HepG2 (cell line): ENCODE data around the gene TMEM8B. TPM values are rescaled to one million over a fixed set of nuclear protein-coding genes. Genes with fewer than 3 reads are reported as not detected.
A peak's percentile ranks its signal among the peaks of the same experiment; 100 is the strongest.

Experiments used
- ARNTL ChIP-seq: sonication (generic); formaldehyde crosslinking; IDR thresholded peaks from 2 replicates; pipeline ENCODE4 v1.4.0; 2020; ENCODE audit warnings: mild to moderate bottlenecking, missing genetic modification reagents
- CAMTA2 ChIP-seq: sonication (generic); formaldehyde crosslinking; IDR thresholded peaks from 2 replicates; pipeline ENCODE4 v1.4.0; 2020; ENCODE audit warnings: mild to moderate bottlenecking, missing genetic modification reagents, borderline replicate concordance
- ETS1 ChIP-seq: sonication (generic); formaldehyde crosslinking; IDR thresholded peaks from 2 replicates; pipeline ENCODE4 v1.4.0; 2020; ENCODE audit warnings: missing genetic modification reagents
- FOXO1 ChIP-seq: sonication (generic); formaldehyde crosslinking; IDR thresholded peaks from 2 replicates; pipeline ENCODE4 v1.4.0; 2020; ENCODE audit warnings: missing genetic modification reagents
- KAT8 ChIP-seq: IDR thresholded peaks from 2 replicates; pipeline ENCODE4 v1.6.1; 2016; ENCODE audit warnings: missing genetic modification reagents, missing compliant biosample characterization
- KDM2A ChIP-seq: sonication (generic); formaldehyde crosslinking; IDR thresholded peaks from 2 replicates; pipeline ENCODE4 v1.4.0; 2020; ENCODE audit warnings: low read depth, missing genetic modification reagents, borderline replicate concordance
- LCORL ChIP-seq, 2 experiments: fragments of 450-650 bp in 1 of 2; sonication (generic) in 1 of 2; formaldehyde crosslinking in 1 of 2; IDR thresholded peaks; 2 replicates each; pipeline versions ENCODE4 v1.5.0 to v1.6.1; 2017 to 2020; ENCODE audit warnings: antibody characterized with exemption in 1 of 2, missing genetic modification reagents in 1 of 2
- PPARG ChIP-seq: conservative IDR thresholded peaks from 2 replicates; pipeline ENCODE4 v1.6.1; 2016; ENCODE audit warnings: missing biosample characterization, missing genetic modification reagents
- RORA ChIP-seq: sonication (generic); formaldehyde crosslinking; IDR thresholded peaks from 2 replicates; pipeline ENCODE4 v1.5.0; 2020; ENCODE audit warnings: mild to moderate bottlenecking, missing genetic modification reagents, moderate library complexity
- USF2 ChIP-seq, 2 experiments: sonication (generic) in 1 of 2; formaldehyde crosslinking in 1 of 2; IDR thresholded peaks; 2 replicates each; pipeline versions ENCODE4 v1.5.1 to v1.6.1; 2011 to 2020; ENCODE audit warnings: borderline replicate concordance in 1 of 2, low read depth in 1 of 2, low read length in 1 of 2, mild to moderate bottlenecking in 1 of 2, missing genetic modification reagents in 1 of 2, moderate library complexity in 1 of 2
- ZBTB38 ChIP-seq: sonication (generic); formaldehyde crosslinking; IDR thresholded peaks from 2 replicates; pipeline ENCODE4 v1.5.1; 2020; ENCODE audit warnings: mild to moderate bottlenecking, missing genetic modification reagents
- ZFP36 ChIP-seq: fragments of 150-350 bp; IDR thresholded peaks from 2 replicates; pipeline ENCODE4 v1.6.1; 2018; ENCODE audit warnings: borderline replicate concordance, low read length, low read depth; ENCODE audit not compliant: partially characterized antibody
- ZSCAN30 ChIP-seq: sonication (generic); formaldehyde crosslinking; IDR thresholded peaks from 2 replicates; pipeline ENCODE4 v1.5.0; 2020; ENCODE audit warnings: mild to moderate bottlenecking, missing genetic modification reagents
- polyA plus RNA-seq, 8 experiments: library from polyadenylated mRNA; depleted of rRNA in 3 of 8; stranded (reverse) in 7 of 8; unstranded in 1 of 8; fragments of >200 nt; fragmentation: Illumina TruSeq in 4 of 8; extraction: Trizol in 4 of 8; gene quantifications; 2 replicates each; pipeline versions ENCODE4 v1.2.1 to v1.2.3, GENCODE V29; 2011 to 2016; ENCODE audit warnings: low read depth in 4 of 8, missing spikeins in 1 of 8, mixed read lengths in 1 of 8; ENCODE audit not compliant: insufficient read depth in 1 of 8
- total RNA-seq, 5 experiments: library from RNA; depleted of rRNA; stranded (reverse); fragments of >200 nt; fragmentation: Illumina TruSeq; extraction: Trizol; gene quantifications; 2 replicates each; pipeline ENCODE4 v1.2.3, GENCODE V29; 2016; ENCODE audit warnings: low read depth in 1 of 5
- TF ChIP-seq, protein P1 (sequence below): sonication (generic); formaldehyde crosslinking; IDR thresholded peaks from 2 replicates; pipeline ENCODE4 v1.5.0; 2020; ENCODE audit warnings: mild to moderate bottlenecking, missing genetic modification reagents, borderline replicate concordance
- TF ChIP-seq, protein P2 (sequence below): sonication (generic); formaldehyde crosslinking; IDR thresholded peaks from 2 replicates; pipeline ENCODE4 v1.4.0; 2020; ENCODE audit warnings: missing genetic modification reagents
- TF ChIP-seq, protein P3 (sequence below): sonication (generic); formaldehyde crosslinking; IDR thresholded peaks from 2 replicates; pipeline ENCODE4 v1.4.0; 2020; ENCODE audit warnings: missing genetic modification reagents
- TF ChIP-seq, protein P4 (sequence below): sonication (generic); formaldehyde crosslinking; IDR thresholded peaks from 2 replicates; pipeline ENCODE4 v1.4.0; 2020; ENCODE audit warnings: mild to moderate bottlenecking, missing genetic modification reagents

The TMEM8B gene
- total and polyA plus RNA-seq, 2 of the 13 experiments (the other 11 are each of a cell fraction or from before 2014, with no cell fraction given), result 2.1 to 2.7 TPM

DNA sequence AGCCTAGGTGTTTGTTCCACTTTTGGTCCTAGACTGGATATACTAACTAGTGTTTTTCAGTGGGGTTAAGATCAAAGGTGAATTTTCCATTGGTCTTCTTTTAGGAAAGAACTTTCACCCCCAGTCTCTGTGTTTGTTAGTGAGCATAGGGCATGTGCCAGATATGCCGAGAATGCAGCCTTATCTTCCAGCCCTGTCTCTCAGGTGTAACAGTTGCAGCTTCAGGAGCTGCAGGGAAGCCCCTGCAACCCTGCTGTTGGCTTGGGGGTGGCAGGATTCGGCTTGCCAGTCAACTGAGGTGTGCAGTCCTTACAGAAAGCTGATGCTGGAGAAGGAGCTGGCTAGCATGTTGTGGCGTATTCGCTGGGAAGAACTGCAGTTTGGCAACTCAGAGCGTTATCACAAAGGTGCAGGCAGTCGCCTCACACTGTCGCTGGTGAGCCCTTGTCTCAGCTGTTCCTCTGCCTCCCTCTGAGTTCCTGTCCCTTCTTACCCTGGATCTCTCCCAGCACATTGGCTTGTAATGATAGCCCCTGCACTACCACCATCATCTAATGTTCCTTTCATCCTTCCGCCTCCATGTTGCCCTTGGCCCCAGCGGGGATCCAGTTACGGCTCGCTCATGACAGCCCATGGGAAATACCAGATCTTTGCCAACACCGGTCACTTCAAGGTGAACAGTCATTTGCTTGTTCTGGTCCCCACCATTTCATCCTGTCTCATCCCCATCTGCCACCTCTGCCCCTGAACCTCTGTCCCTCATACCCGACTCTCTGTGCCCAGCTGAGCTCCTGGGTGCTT is 27.5 kb upstream of the TMEM8B start (continued):
- TF ChIP-seq, protein P1, sequence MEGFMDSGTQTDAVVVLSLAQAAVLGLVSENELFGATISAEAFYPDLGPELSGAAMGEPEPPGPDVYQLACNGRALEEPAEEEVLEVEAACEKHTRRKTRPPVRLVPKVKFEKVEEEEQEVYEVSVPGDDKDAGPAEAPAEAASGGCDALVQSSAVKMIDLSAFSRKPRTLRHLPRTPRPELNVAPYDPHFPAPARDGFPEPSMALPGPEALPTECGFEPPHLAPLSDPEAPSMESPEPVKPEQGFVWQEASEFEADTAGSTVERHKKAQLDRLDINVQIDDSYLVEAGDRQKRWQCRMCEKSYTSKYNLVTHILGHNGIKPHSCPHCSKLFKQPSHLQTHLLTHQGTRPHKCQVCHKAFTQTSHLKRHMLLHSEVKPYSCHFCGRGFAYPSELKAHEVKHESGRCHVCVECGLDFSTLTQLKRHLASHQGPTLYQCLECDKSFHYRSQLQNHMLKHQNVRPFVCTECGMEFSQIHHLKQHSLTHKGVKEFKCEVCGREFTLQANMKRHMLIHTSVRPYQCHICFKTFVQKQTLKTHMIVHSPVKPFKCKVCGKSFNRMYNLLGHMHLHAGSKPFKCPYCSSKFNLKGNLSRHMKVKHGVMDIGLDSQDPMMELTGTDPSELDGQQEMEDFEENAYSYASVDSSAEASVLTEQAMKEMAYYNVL (CRISPR knock-in tag), result peak; percentile 63
- TF ChIP-seq KDM2A (no peak), USF2 (IDR thresholded peaks at IDR 0.05; ENCODE audit: low read depth, low read length) (no peak), USF2 (CRISPR knock-in tag; IDR thresholded peaks at IDR 0.05; ENCODE audit: borderline replicate concordance) (no peak), ARNTL (CRISPR knock-in tag) (no peak), RORA (CRISPR knock-in tag) (no peak), ZBTB38 (CRISPR knock-in tag) (peak; percentile 41; the same call in 1 of the 2 replicates), CAMTA2 (CRISPR knock-in tag) (0 out of 2 replicates have a peak, but pooled peaks have one; percentile 37), KAT8 (CRISPR knock-in tag) (no peak), ZSCAN30 (no peak), ETS1 (CRISPR knock-in tag) (no peak), ZFP36 (no peak), LCORL (IDR thresholded peaks at IDR 0.05) (no peak), LCORL (CRISPR knock-in tag; IDR thresholded peaks at IDR 0.05) (peak; percentile 62), FOXO1 (CRISPR knock-in tag) (no peak), PPARG (CRISPR knock-in tag) (peak; percentile 78)
- TF ChIP-seq, protein P2, sequence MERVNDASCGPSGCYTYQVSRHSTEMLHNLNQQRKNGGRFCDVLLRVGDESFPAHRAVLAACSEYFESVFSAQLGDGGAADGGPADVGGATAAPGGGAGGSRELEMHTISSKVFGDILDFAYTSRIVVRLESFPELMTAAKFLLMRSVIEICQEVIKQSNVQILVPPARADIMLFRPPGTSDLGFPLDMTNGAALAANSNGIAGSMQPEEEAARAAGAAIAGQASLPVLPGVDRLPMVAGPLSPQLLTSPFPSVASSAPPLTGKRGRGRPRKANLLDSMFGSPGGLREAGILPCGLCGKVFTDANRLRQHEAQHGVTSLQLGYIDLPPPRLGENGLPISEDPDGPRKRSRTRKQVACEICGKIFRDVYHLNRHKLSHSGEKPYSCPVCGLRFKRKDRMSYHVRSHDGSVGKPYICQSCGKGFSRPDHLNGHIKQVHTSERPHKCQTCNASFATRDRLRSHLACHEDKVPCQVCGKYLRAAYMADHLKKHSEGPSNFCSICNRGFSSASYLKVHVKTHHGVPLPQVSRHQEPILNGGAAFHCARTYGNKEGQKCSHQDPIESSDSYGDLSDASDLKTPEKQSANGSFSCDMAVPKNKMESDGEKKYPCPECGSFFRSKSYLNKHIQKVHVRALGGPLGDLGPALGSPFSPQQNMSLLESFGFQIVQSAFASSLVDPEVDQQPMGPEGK (CRISPR knock-in tag), result 0 out of 2 replicates have a peak, but pooled peaks have one; percentile 26
- TF ChIP-seq, protein P3, sequence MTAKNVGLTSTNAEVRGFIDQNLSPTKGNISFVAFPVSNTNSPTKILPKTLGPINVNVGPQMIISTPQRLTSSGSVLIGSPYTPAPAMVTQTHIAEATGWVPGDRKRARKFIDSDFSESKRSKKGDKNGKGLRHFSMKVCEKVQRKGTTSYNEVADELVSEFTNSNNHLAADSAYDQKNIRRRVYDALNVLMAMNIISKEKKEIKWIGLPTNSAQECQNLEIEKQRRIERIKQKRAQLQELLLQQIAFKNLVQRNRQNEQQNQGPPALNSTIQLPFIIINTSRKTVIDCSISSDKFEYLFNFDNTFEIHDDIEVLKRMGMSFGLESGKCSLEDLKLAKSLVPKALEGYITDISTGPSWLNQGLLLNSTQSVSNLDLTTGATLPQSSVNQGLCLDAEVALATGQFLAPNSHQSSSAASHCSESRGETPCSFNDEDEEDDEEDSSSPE (CRISPR knock-in tag), result no peak
- TF ChIP-seq, protein P4, sequence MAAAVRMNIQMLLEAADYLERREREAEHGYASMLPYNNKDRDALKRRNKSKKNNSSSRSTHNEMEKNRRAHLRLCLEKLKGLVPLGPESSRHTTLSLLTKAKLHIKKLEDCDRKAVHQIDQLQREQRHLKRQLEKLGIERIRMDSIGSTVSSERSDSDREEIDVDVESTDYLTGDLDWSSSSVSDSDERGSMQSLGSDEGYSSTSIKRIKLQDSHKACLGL (CRISPR knock-in tag), result 0 out of 2 replicates have a peak, but pooled peaks have one; percentile 38
